Sciatic nerve (tissue), 2 donors: ENCODE data around the gene CCDC7. TPM values are rescaled to one million over a fixed set of nuclear protein-coding genes. Genes with fewer than 3 reads are reported as not detected.
"Not testable (repeated sequence)": the region's sequence is repeated elsewhere in the genome, so short reads cannot be mapped to it uniquely, and the experiment has no call there.

Experiments
- ATAC-seq: fragments of 200-7000 bp; cut with Tn5 transposase; one replicate; pipeline ENCODE4 v1.9.1; 2020; ENCODE audit warnings: mild to moderate bottlenecking, moderate library complexity
- DNase-seq: peaks from one replicate; pipeline ENCODE4 v3.0.0-alpha.2; 2020; ENCODE audit warnings: low spot score
- intact Hi-C: fragments of 100-400 bp; cut with DNase I; formaldehyde crosslinking; loops from one replicate; pipeline ENCODE4 v1.14.2; 2022
- total RNA-seq: library from RNA; stranded (reverse); fragmentation: NEBNext Ultra II Directional; extraction: Animal tissue kit (Norgen Biotek cat#: 25700); gene quantifications from one replicate; pipeline ENCODE4 v1.2.1, GENCODE V29; 2021
- donor health status: DM: no; HTN: no; CAD: no.
- donor health status: DM: no; HTN: no; CAD: no.

The CCDC7 gene
- total RNA-seq, 1 donor from 2014 or later, result 75.8 TPM

DNA sequence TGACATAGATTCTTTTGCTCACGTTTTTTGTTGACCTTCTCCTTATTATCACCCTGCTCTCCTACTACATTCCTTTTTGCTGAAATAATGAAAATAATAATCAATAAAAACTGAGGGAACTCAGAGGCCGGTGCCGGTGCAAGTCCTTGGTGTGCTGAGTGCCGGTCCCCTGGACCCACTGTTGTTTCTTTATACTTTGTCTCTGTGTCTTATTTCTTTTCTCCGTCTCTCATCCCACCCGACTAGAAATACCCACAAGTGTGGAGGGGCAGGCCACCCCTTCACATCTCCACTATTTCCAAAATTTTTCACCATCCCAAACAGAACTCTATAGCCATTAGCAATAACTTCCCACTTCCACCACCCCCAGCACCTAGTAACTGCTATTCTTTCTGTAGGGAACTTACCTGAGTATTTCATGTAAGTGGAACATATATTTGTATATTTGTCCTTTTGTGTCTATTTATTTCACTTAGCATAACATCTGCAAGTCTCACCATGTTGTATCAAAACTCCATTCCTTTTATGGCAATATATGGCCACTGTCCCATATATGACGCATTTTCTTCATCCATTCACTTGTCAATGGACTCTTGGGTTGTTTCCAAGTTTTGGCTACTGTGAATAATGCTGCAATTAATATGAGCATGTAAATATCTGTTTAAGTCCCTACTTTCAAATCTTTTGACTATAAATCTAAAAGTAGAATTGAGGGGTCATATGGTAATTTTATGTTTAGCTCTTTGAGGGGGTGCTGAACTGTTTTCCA is 449.4 kb downstream of the CCDC7 start:
- intact Hi-C loops, DNase-seq, ATAC-seq: not testable (repeated sequence)

DNA sequence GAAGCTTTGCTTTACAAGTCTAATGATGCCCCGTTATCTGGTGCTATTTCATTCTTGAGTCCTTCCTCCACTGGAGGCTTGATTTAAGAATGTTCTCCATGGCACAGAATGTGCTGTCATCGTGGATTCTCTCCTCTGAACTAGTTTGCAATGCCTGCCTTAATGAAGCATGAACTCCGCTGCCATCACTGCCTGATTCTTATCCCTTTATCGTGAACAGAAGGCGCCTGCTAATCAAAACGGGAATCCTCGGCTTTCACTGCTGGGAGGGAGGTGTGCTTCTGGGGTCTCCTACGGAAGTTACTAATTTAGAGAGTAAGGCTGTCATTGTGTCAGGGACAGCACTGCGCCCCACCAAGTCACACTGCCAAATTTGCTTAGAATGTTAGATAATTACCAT is 455.9 kb downstream of the CCDC7 start:
- DNase-seq, result no peak
- intact Hi-C loops, result no loop called here
- ATAC-seq, result no peak

DNA sequence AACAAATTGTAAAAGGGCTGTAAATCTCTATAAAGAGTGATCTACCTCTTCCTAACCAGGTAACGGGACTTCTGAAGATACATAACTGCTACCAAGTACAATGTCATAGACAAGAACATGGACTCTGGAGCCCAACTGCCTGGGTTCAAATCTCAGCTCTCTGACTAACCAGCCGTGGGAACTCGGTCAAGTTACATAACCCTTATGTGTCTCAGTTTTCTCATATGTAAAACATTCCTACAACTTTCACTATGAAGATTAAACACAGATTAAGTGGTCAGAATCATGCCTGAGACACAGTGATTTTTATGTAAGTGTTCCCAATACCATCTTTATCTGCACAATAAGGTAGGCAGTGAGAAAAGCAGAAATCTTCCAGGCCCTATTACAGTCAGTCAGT is 459.5 kb downstream of the CCDC7 start:
- intact Hi-C loops, result no loop called here
- no peak for ATAC-seq

DNA sequence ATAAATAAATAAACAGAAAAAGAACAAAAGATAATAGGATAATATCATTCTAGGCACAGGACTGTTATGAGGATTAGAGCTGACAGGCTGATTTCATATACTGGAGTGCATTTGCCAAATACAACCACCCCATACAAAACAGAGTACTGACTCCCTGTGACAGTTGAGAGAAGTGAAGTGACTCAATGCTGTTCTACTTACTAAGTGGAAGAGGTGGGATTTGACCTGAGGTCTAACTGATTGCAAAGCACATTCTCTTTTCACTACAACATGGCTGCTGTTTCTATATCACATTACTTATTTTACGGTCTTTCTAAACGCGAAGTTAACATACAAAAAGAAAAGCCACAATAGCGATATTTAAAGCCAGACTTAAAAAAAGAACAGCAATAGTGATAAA is 460.7 kb downstream of the CCDC7 start:
- no peak for ATAC-seq
- intact Hi-C loops, result no loop called here
- no peak for DNase-seq

More for the DNA sequence above, 459.5 kb downstream of the CCDC7 start:
- no peak for DNase-seq

DNA sequence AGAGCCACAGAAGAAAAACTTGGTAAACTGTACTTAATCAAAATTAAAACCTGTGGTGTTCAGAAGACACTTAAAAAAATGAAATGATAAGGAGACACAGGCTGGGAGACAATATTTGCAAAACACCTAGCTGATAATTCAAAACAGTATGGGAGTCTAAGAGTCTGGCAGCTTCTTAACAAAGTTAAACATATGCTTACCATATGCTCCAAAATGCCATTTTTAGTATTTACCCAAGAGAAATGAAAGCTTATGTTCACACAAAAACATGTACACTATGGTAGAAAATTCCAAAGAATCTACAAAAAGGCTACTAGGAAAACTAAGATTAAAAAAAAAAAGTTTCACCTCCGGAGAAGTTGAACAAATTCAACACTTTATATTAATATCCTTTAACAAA is 463.5 kb downstream of the CCDC7 start:
- intact Hi-C loops, result no loop called here
- ATAC-seq, result no peak
- DNase-seq, result no peak

DNA sequence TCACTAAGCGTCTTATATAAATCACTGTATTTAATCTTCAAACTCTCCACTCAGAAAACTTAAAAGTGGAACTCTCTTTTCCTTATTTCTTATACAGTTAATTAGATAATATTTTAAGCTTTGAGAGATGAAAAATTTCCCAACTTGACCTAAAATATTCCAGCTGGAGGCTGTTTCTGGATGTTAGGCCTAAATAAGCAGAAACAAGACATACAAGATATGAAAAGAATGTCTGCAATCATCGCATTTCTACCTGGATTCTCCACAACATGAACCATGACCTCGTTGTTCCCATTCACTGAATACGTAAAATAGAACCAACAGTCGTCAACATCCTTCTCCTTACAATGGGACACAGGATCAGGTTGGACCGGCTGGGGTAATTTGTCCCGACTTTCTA is 464.0 kb downstream of the CCDC7 start:
- intact Hi-C loops, ATAC-seq, DNase-seq: not testable (repeated sequence)

DNA sequence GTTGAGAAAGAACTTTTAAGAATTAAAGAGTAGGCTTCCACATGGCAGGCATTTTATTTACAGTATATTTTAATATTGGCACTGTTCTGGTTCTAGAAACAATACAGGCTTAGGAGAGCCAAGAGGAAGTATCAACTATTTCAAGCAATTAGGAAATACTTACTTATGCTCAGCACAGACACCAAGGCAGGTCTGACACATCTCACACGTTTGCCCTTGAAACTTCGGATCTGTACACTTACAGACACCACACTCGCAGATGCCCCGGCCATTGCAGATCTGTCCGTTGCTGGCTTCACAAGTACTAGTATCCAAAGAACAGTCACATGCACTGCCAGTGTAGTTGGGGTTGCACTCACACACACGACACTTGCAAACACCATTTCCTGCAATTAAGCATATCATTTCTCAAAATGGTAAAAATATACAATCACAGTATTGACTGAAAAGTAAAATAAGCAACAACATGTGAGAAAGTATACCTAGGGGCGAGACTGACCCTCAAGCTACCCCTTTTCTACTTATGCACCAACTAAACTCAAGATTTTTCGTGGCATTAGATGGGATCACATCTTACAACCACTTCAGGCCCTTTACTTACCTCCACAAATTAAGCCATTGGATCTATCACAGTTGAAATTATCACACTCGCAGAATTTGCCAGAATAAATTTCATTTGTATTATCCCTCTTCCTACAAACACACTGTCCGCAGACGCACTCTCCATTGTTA is 465.5 kb downstream of the CCDC7 start:
- ATAC-seq, result no peak
- intact Hi-C loops, result no loop called here
- no peak for DNase-seq

DNA sequence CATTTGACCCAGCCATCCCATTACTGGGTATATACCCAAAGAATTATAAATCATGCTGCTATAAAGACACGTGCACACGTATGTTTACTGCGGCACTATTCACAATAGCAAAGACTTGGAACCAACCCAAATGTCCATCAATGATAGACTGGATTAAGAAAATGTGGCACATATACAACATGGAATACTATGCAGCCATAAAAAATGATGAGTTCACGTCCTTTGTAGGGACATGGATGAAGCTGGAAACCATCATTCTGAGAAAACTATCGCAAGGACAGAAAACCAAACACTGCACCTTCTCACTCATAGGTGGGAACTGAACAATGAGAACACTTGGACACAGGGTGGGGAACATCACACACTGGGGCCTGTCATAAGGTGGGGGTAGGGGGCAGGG is 471.9 kb downstream of the CCDC7 start:
- intact Hi-C loops, DNase-seq, ATAC-seq: not testable (repeated sequence)

DNA sequence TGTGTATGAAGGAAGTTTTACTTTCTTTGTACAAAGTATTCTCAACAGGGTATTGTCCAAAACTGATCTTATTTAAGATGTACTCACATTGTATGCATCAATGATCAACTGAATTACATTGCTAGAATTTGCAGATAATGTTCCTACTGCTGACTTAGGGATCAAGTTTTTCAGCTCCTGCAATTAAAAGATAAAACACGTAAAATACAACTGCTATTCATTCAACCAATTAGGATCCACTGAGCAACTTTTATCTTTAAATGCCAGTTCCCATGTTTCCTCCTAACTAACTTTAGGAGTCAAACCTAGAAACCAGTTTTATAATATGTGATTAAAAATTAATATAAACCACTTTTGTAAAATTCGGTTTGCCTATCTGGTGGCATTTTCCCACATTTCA is 476.2 kb downstream of the CCDC7 start:
- intact Hi-C loops, result no loop called here
- no peak for DNase-seq
- no peak for ATAC-seq

DNA sequence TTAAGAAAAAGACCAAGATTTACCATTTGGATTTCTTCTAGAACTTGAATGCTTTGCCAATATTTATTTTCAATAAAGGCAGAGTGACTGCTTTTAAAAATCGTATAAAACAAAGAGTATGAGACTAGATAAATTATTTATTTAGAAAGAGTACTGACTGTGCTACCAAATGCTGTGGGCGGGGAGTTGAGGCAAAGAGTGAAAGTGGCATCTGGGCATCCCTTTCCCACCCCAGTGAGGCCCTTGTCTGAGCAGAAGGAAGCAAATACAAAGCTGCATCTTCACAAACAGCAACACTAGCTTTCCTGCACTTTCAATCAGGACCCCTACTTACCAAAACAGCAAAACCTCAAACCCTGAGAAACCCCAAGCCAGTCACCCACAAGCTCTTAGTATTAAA is 477.2 kb downstream of the CCDC7 start:
- intact Hi-C loops, result no loop called here
- ATAC-seq (no peak), DNase-seq (no peak)

DNA sequence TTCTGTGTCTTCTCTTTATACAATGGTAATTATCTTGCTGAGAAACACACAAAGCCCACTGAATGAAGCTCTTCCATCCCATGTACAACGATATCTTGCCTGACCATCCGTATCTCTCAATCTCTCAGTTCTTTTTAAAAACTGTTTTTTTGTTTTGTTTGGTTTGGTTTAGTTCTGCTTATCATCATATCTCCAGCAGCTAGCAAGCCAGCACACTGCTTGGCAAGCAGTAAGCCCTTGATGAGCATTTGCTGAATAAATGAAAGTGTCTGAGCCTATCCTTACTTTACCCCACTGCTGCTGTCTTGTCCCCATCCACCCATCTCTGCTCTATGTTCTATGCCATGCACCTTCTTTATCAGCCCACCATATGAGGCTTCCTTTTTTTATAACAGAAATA is 477.9 kb downstream of the CCDC7 start:
- DNase-seq (no peak), ATAC-seq (no peak)
- intact Hi-C loops, result no loop called here

Other genes with a start within 250 kb of the CCDC7 start
- 63.6 TPM for gene EPC1, start 99.0 kb upstream of the CCDC7 start, total RNA-seq